AG10803 (cell line): ENCODE data around the gene PRR15L.

Source experiments
- DNase-seq: peaks from one replicate; pipeline ENCODE4 v3.0.0; 2010; ENCODE audit warnings: low read depth
- H3K4me3 ChIP-seq: 2 replicates; pipeline ENCODE4 v1.5.1; 2011; ENCODE audit warnings: mild to moderate bottlenecking, low read length, control low read depth
- CTCF ChIP-seq: conservative IDR thresholded peaks from 2 replicates; pipeline ENCODE4 v1.5.1; 2011; ENCODE audit warnings: mild to moderate bottlenecking, low read length, control low read depth, inconsistent platforms

Gene PRR15L

GRCh38 chr17:47914306-47914948 lies 43.3 kb downstream of the PRR15L start:
- H3K4me3 ChIP-seq = no peak overlapping the region
- no peak for DNase-seq
- no peak for TF ChIP-seq CTCF

GRCh38 chr17:47913050-47913449 lies 44.6 kb downstream of the PRR15L start:
- no peak for DNase-seq
- no peak overlapping the region for H3K4me3 ChIP-seq
- no peak for TF ChIP-seq CTCF

- TF ChIP-seq CTCF = no peak
- no peak for DNase-seq
- no peak overlapping the region for H3K4me3 ChIP-seq
Measured at GRCh38 chr17:47907932-47908562, 49.6 kb downstream of the PRR15L start.

GRCh38 chr17:47906443-47906842 lies 51.2 kb downstream of the PRR15L start:
- H3K4me3 ChIP-seq = no peak overlapping the region
- no peak for TF ChIP-seq CTCF
- no peak for DNase-seq

GRCh38 chr17:47905221-47905733 lies 52.4 kb downstream of the PRR15L start:
- peak; percentile 92 for DNase-seq
- TF ChIP-seq CTCF = no peak
- H3K4me3 ChIP-seq = no peak overlapping the region

GRCh38 chr17:47902039-47902744 lies 55.5 kb downstream of the PRR15L start:
- no peak for TF ChIP-seq CTCF

More at GRCh38 chr17:47902039-47902744, 55.5 kb downstream of the PRR15L start:
- no peak for DNase-seq
- H3K4me3 ChIP-seq = no peak overlapping the region
